ENCODE results near the gene ZFP14.

The ZFP14 gene

DNA sequence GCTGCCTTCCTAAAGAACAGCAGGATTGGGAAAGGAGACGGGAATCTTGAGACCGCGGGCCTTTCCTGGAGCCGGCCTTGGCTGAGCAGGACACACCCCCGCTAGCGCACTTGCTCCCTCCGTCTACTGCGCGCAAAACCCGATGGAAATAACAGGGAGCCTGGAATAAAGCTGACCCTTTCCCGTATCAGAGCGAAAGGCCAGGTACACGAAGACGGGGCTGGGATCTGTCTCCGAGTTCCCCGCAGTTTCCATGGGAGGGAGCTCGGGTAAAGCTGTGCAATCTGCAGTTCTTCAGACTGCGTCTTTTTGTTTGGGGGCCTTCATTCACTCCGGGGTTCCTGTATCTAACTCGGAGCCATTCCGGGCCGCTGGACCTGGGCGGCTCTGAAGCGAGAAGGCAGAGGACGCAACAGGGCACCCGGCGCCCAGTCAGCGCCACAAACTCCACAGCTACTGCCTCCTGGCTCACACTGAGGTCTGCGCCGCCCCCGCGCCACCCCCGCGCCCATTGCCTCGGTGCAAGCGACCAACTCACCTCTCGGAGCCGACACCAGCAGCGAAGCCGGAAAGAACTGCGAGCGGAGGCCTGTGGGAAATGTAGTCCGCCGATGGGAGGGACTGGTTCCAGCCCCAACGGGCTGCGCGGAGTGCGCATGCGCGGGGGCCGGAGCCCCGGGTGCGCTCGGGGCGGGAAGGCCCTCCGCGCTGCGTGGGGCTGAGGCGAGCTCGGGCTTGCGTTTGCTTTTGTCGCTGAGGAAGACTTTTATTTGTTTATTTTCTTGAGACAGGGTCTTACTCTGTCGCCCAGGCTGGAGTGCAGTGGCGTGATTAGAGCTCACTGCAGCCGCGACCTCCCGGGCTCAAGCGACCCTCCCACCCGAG, at the start of gene ZFP14:
Gene ZFP14, minus strand, starts transcription at position 577 of the 885 bp plus-strand sequence. CDS start 11,309 bp downstream, outside the sequence.
- H3K36me3 Mint-ChIP-seq (ENCODE audit: low read depth) = peaks cover 33% of the 10 kb centered on the region
- intact Hi-C loops (cut with micrococcal nuclease) = loop anchor here (2.0 kb wide), 1 partner anchor 110 kb away; the partner anchor contains the start of gene ZNF566
- peaks cover 17% of the 10 kb centered on the region for H3K4me1 Mint-ChIP-seq (ENCODE audit: low read depth)
- peak within 1 kb of the TSS; percentile 92 for H3K4me3 Mint-ChIP-seq
- peak within 1 kb of the TSS; percentile 94 for H3K27ac Mint-ChIP-seq
- no peaks in the 10 kb centered on the region for H3K27me3 Mint-ChIP-seq
- H3K9me3 Mint-ChIP-seq = peaks cover 18% of the 10 kb centered on the region

DNA sequence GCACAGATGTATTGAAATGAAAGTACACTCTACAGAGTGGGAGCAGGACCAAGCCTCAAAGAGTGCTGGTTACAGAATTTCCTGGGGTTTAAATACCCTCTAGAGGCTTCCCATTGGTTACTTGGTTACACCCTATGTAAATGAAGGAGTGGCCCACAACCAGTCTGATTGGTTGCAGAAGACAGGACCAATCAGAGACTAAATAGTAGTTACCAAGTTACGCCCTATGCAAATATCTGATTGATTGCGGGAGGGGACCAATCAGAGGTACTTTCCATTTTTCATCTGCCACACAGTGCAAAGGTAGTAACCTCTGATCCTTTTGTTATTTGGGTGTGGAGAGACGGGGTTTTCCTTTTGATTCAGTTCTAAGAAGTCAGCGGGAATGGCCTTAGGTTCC, 44.9 kb upstream of the ZFP14 start:
- H3K36me3 Mint-ChIP-seq (ENCODE audit: low read depth) = no peaks in the 10 kb centered on the region
- H3K27me3 Mint-ChIP-seq = peaks cover 33% of the 10 kb centered on the region
- no peaks in the 10 kb centered on the region for H3K4me1 Mint-ChIP-seq (ENCODE audit: low read depth)
- H3K9me3 Mint-ChIP-seq = peaks cover 59% of the 10 kb centered on the region
- H3K4me3 Mint-ChIP-seq = no peak overlapping the region
- intact Hi-C loops (cut with micrococcal nuclease) = no loop called here
- H3K27ac Mint-ChIP-seq = no peak overlapping the region

DNA sequence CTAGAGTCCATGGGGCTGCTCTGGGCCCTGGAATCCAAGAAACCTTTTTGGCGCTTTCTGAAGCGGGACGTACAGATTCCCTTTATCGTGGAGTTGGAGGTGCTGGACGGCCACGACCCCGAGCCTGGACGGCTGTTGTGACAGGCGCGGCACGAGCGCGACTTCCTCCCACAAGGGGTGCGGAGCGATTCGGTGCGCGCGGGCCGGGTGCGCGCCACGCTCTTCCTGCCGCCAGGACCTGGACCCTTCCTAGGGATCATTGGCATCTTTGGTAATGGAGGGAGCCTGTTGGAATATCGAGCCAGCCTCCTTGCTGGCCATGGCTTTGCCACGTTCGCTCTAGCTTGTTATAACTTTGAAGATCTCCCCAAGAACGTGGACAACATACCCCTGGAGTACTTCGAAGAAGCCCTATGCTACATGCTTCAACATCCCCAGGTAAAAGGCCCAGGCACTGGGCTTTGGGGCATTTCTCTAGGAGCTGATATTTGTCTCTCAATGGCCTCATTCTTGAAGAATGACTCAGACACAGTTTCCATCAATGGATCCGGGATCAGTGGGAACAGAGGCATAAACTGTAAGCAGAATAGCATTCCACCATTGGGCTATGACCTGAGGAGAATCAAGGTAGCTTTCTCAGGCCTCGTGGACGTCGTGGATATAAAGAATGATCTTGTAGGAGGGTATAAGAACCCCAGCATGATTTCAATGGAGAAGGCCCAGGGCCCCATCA, 42.9 kb upstream of the ZFP14 start:
- H3K4me1 Mint-ChIP-seq (ENCODE audit: low read depth) = peaks cover 15% of the 10 kb centered on the region

DNA sequence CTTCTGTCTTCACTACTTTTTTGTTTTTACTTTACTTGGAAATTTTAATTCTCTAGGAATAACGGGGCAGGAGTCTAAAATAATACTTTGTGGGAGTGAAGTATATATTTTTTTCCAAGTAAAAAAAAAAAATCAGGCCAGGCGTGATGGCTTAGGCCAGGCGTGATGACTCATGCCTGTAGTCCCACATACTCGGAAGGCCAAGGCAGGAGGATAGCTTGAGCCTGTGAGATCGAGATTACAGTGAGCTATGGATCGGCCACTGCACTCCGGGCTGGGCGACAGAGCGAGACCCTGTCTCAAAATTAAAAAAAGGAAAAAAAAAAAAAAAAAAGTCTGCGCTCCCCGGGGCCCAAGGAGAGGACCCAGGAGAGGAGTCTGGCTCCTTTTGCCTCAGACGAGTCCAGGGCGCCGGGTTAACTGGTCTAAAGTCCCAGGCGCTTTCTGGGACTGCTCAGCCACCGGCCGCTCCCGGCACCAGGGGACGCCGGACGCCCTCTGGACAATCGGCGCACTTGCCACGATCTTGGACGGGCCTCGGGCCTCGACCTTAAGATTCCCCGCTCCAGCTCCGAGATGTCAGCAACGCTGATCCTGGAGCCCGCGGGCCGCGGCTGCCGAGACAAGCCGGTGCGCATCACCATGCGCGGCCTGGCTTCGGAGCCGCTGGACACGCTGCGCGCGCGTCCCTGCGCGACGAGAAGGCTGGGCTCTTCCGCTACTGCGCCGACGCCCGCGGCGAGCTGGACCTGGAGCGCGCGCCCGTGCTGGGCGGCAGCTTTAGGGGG, 42.2 kb upstream of the ZFP14 start:
- Mint-ChIP-seq H3K36me3 (ENCODE audit: low read depth) (peaks cover 20% of the 10 kb centered on the region), H3K4me1 (ENCODE audit: low read depth) (peaks cover 15% of the 10 kb centered on the region), H3K27me3 (peaks cover 33% of the 10 kb centered on the region), H3K27ac (no peak overlapping the region), H3K4me3 (peak overlapping the region; percentile 49), H3K9me3 (peaks cover 40% of the 10 kb centered on the region)
- intact Hi-C loops (cut with micrococcal nuclease) = no loop called here

More for the DNA sequence above, 42.9 kb upstream of the ZFP14 start:
- Mint-ChIP-seq H3K27ac (no peak overlapping the region), H3K36me3 (ENCODE audit: low read depth) (peaks cover 19% of the 10 kb centered on the region), H3K4me3 (peak overlapping the region; percentile 49), H3K9me3 (peaks cover 48% of the 10 kb centered on the region), H3K27me3 (peaks cover 33% of the 10 kb centered on the region)
- intact Hi-C loops (cut with micrococcal nuclease) = no loop called here

DNA sequence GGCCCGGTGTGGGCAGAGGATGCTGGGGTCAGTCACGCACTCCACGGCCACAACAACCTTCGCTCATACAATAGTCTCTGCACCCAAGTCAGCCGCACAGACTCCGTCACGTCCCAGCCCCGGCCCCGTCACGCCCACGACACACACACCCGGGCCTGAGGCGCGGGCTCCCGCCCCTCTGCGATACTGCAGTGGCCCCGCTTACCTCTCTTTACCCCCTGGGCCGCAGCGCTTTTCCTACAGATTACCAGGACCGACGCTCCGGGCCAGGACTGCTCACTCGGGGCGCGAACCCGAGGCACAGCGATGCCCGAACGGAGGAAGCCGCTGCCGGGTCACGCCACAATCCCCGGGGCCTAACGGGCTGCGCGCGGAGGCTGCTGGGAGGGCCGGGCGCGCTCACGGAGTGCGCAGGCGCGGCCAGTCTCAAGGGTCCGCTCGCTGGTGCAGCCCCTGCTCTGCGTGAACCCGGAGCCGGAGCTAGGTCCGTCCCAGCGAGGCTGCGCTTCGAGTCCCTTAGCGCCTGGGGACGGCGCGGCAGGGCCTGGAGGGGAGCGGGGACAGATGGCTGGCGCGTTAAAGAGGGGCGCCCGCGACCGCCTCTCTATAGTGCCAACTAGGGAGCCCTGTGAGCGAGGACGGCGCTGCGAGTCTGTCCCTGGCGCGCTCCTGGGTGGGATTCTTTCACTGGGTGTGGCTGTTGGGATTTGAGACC, 39.4 kb upstream of the ZFP14 start, which contains the start of gene ZFP82:
Gene ZFP82, minus strand, starts transcription at position 358 of the 715 bp plus-strand sequence. CDS start 8,855 bp downstream, outside the sequence.
- Mint-ChIP-seq H3K36me3 (ENCODE audit: low read depth) (peaks cover 31% of the 10 kb centered on the region), H3K27ac (peak within 1 kb of the TSS; percentile 94), H3K4me1 (ENCODE audit: low read depth) (peaks cover 15% of the 10 kb centered on the region), H3K9me3 (peaks cover 20% of the 10 kb centered on the region), H3K4me3 (peak within 1 kb of the TSS; percentile 93), H3K27me3 (peaks cover 33% of the 10 kb centered on the region)
- intact Hi-C loops (cut with micrococcal nuclease) = no loop called here

DNA sequence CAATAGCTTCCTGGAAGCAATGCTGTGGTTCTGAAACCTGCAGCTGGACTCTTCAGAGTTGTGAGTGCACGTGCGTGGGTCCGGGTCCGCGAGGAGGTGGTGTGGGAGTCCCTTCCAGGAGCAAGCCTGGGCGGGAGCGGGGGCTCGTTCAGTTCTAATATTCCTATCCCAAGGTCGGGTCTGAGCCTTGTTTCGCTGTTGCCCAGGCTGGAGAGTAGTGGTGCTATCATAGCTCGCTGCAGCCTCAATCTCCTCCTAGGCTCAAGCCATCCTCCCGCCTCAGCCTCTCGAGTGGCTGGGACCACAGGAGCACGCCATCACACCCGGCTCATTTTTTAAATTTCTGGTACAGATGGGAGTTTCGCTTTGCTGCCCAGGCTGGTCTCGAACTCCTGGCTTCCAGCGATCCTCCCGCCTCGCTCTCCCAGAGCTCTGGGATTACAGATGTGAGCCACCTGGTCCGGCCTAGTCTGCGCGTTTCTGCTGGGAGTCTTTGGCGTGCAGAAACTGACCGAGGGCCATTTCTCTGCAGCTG, 38.8 kb upstream of the ZFP14 start:
- intact Hi-C loops (cut with micrococcal nuclease) = no loop called here

DNA sequence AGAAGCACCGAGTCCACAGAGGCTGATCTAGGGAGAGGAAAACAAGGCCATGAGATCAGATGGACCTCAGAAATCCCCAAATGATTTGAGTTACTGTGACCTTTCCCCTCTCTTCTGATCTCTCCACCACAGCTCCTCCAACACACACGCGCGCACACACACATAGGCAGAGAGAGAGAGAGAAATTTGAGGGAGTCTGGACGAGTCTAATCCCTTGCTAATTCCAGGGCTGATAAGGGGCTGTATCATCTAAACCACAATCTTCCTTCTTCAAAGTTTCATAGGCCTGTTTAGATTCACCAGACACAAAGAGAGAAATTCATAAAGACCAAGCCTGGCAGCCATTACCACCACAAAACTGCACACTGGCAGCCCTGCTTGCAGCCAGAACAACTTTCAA, 30.8 kb upstream of the ZFP14 start:
- H3K4me3 Mint-ChIP-seq = no peak overlapping the region
- intact Hi-C loops (cut with micrococcal nuclease) = no loop called here
- H3K27ac Mint-ChIP-seq = no peak overlapping the region
- no peaks in the 10 kb centered on the region for H3K27me3 Mint-ChIP-seq
- H3K9me3 Mint-ChIP-seq = peaks cover 63% of the 10 kb centered on the region
- H3K4me1 Mint-ChIP-seq (ENCODE audit: low read depth) = no peaks in the 10 kb centered on the region
- peaks cover 80% of the 10 kb centered on the region for H3K36me3 Mint-ChIP-seq (ENCODE audit: low read depth)

More for the DNA sequence above, 38.8 kb upstream of the ZFP14 start:
- Mint-ChIP-seq H3K4me3 (peak overlapping the region; percentile 93), H3K4me1 (ENCODE audit: low read depth) (peaks cover 15% of the 10 kb centered on the region), H3K36me3 (ENCODE audit: low read depth) (peaks cover 37% of the 10 kb centered on the region), H3K27ac (peak overlapping the region; percentile 94), H3K9me3 (peaks cover 25% of the 10 kb centered on the region), H3K27me3 (peaks cover 32% of the 10 kb centered on the region)

DNA sequence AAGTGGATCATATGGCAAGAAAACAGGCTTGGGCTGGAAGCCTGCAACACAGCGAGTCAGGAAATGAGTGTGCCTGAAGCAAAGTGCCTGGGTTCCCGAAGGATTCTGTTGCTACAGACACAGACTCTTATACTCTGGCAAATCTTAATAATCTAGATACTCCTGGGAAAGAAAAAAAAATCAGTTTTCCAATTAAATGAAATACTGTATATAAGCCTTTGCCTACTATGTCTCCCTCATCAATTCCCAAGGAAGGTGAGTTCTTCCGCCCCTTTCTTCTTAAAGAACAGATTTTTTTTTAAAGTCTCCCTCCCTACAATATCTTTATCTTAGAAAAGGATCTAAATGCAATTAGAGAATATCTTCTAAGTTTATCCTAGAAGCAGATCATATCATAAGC, 29.1 kb upstream of the ZFP14 start:
- H3K9me3 Mint-ChIP-seq = peaks cover 70% of the 10 kb centered on the region
- H3K4me3 Mint-ChIP-seq = no peak overlapping the region
- peaks cover 92% of the 10 kb centered on the region for H3K36me3 Mint-ChIP-seq (ENCODE audit: low read depth)

DNA sequence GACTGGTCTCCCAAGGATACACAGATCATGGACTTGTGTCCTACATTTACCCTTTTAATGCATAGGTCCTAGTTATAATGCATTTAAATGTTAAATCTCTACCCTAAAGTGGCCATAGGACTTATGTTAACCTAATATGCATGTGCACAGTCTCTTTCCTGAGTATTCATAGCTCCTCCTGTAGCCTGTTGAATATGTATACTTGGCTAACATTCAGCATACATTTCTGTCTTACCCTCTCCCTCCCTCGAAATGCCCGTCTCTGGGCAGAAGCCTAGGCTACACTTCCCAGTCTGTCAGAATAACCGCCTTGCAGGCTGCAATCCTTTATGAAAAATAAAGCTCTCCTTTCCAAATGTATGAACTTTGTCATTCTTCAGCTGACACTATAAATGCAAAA, 25.5 kb upstream of the ZFP14 start:
- Mint-ChIP-seq H3K36me3 (ENCODE audit: low read depth) (peaks cover 93% of the 10 kb centered on the region), H3K4me3 (no peak overlapping the region), H3K27me3 (no peaks in the 10 kb centered on the region), H3K4me1 (ENCODE audit: low read depth) (no peaks in the 10 kb centered on the region), H3K27ac (no peak overlapping the region), H3K9me3 (peaks cover 61% of the 10 kb centered on the region)
- intact Hi-C loops (cut with micrococcal nuclease) = no loop called here

More for the DNA sequence above, 29.1 kb upstream of the ZFP14 start:
- no peaks in the 10 kb centered on the region for H3K4me1 Mint-ChIP-seq (ENCODE audit: low read depth)
- intact Hi-C loops (cut with micrococcal nuclease) = no loop called here
- no peaks in the 10 kb centered on the region for H3K27me3 Mint-ChIP-seq
- no peak overlapping the region for H3K27ac Mint-ChIP-seq

DNA sequence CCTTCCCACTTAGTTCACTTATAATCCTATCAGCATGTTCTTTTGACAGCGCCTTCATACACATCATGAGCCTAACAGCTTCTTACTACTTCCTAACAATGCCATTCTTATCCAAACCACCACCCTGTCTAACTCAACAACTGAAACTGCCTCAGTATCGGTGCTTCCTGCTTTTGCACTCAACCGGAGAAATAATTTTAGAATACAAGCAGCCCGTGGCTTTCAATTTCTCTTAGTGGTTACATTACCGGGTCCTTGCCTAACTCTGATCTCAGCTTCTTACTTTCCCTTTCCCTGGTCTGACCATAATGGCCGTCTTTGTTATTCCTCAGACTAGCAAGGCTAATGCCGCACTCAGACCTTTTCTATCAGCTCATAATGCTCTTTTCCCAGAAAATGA, 22.5 kb upstream of the ZFP14 start:
- Mint-ChIP-seq H3K36me3 (ENCODE audit: low read depth) (peaks cover 97% of the 10 kb centered on the region), H3K27me3 (no peaks in the 10 kb centered on the region), H3K9me3 (peaks cover 64% of the 10 kb centered on the region), H3K4me1 (ENCODE audit: low read depth) (no peaks in the 10 kb centered on the region), H3K4me3 (no peak overlapping the region), H3K27ac (no peak overlapping the region)
- intact Hi-C loops (cut with micrococcal nuclease) = no loop called here

DNA sequence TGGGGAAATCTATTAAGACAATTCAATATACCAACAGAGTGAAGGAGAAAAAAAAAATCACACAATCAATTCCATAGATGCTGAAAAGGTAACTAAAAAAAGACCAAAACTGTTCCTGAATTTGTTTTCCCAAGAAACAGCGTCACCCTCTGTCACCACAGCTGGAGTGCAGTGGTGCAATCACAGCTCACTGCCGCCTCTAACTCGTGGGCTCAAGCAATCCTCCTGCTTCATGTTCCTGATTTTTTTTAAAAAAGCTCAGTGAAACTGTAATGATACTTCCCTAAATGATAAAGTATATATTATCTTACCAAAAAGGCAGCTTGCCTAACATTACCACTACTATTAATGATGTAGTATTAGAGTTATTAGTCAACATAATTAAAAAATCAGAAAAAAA, 19.6 kb upstream of the ZFP14 start:
- H3K4me3 Mint-ChIP-seq = no peak overlapping the region
- H3K27ac Mint-ChIP-seq = no peak overlapping the region
- intact Hi-C loops (cut with micrococcal nuclease) = no loop called here
- no peaks in the 10 kb centered on the region for H3K4me1 Mint-ChIP-seq (ENCODE audit: low read depth)
- H3K27me3 Mint-ChIP-seq = no peaks in the 10 kb centered on the region
- H3K36me3 Mint-ChIP-seq (ENCODE audit: low read depth) = peaks cover 99% of the 10 kb centered on the region
- peaks cover 74% of the 10 kb centered on the region for H3K9me3 Mint-ChIP-seq

DNA sequence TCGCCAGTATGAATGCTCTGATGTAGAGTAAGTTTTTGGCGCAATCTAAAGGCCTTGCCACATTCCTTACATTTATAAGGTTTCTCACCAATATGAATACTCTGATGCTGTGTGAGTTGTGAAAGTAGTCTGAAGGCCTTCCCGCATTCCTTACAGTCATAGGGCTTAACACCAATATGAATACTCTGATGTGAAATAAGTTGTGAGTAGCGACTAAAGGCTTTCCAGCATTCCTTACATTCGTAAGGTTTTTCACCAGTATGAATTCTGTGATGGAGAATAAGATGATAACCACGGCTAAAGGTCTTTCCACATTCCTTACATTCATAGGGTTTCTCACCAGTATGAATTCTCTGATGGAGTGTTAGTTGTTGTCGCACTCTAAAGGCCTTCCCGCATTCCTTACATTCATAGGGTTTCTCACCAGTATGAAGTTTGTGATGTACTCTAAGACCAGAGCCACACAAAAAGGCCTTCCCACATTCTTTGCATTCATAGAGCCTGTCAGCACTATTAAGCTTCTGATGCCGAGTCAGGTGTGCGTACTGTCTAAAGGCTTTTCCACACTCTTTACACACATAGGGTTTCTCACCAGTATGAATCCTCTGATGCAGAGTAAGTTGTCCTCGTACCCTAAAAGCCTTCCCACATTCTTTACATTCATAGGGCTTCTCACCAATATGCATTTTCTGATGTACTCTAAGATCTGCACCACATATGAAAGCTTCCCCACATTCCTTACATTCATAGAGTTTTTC, 14.1 kb upstream of the ZFP14 start:
- peaks cover 52% of the 10 kb centered on the region for H3K36me3 Mint-ChIP-seq (ENCODE audit: low read depth)
- no peaks in the 10 kb centered on the region for H3K4me1 Mint-ChIP-seq (ENCODE audit: low read depth)
- H3K9me3 Mint-ChIP-seq = peaks cover 69% of the 10 kb centered on the region
- H3K27ac Mint-ChIP-seq = no peak overlapping the region
- intact Hi-C loops (cut with micrococcal nuclease) = no loop called here
- no peak overlapping the region for H3K4me3 Mint-ChIP-seq
- H3K27me3 Mint-ChIP-seq = no peaks in the 10 kb centered on the region

Data from dendritic cell treated with granulocyte-macrophage colony-stimulating factor and Interleukin-4, amounts not matched to agents 40 ng/mL and 50 ng/mL, for 4 days (primary cell).